ENCODE data around the gene ZNF148. TPM values are rescaled to one million over a fixed set of nuclear protein-coding genes. Genes with fewer than 3 reads are reported as not detected.

Gene ZNF148
- total RNA-seq, 1 experiment from 2014 or later: 24.8 TPM

- H3K4me3 Mint-ChIP-seq: no peak overlapping the region
- WGBS (ENCODE audit: extremely low coverage, insufficient read length, low lambda C conversion rate): no CpG with 5 or more reads among the region's 5 CpGs
- Histone ChIP-seq H3K18ac (ENCODE audit: insufficient read length, low read depth, low read length) (no peak overlapping the region), H3K9me3 (ENCODE audit: control insufficient read depth, low read depth, low read length) (no peaks in the 10 kb centered on the region), H2AFZ (ENCODE audit: low read length) (no peak overlapping the region), H4K5ac (ENCODE audit: insufficient read length, low read depth, low read length) (no peak overlapping the region), H4K8ac (replicated peaks; ENCODE audit: insufficient read length, low read depth, low read length) (no peak overlapping the region), H3K23me2 (ENCODE audit: insufficient read length, low read depth, low read length, poor library complexity, severe bottlenecking) (no peaks in the 10 kb centered on the region), H2BK15ac (ENCODE audit: low read depth, low read length) (no peak overlapping the region), H3T11ph (ENCODE audit: low read length) (no peak overlapping the region), H2BK5ac (ENCODE audit: insufficient read length, low read length) (no peak overlapping the region), H4K20me1 (ENCODE audit: control insufficient read depth, insufficient read depth, insufficient read length) (no peaks in the 10 kb centered on the region), H3K23ac (ENCODE audit: insufficient read length, low read depth, low read length) (no peak overlapping the region), H3K79me1 (ENCODE audit: insufficient read depth, low read depth, low read length, poor library complexity, severe bottlenecking) (no peaks in the 10 kb centered on the region), H3K4me1 (ENCODE audit: insufficient read depth, low read length) (no peaks in the 10 kb centered on the region), H3K79me2 (ENCODE audit: insufficient read depth, low read length) (no peaks in the 10 kb centered on the region), H3K4ac (ENCODE audit: low read depth, low read length) (no peak overlapping the region), H2BK120ac (ENCODE audit: low read depth, low read length, poor library complexity, severe bottlenecking) (no peak overlapping the region), H3K14ac (ENCODE audit: insufficient read depth, low read length) (no peak overlapping the region), H2BK20ac (ENCODE audit: low read depth, low read length, poor library complexity, severe bottlenecking) (no peak overlapping the region), H2BK12ac (ENCODE audit: insufficient read length, low read depth, low read length) (no peak overlapping the region), H4K91ac (ENCODE audit: insufficient read length, low read depth, low read length) (no peak overlapping the region), H3K27ac (ENCODE audit: insufficient read length, low read depth, low read length) (no peak overlapping the region), H3K56ac (ENCODE audit: insufficient read length, low read depth, low read length) (no peak overlapping the region), H2AK5ac (ENCODE audit: insufficient read length, low read length) (no peak overlapping the region), H3K4me2 (ENCODE audit: insufficient read depth, insufficient read length, low read length) (no peak overlapping the region), H3K9ac (ENCODE audit: extremely low read depth, insufficient read length, low read length) (no peak overlapping the region), H3K27me3 (ENCODE audit: insufficient read depth, low read length) (no peaks in the 10 kb centered on the region)
- no peak for TF ChIP-seq CTCF (conservative IDR thresholded peaks at IDR 0.05)
- H3K4me1 Mint-ChIP-seq: peaks cover 12 to 14% of the 10 kb centered on the region in 2 experiments
- no peak for DNase-seq
- H3K36me3 Mint-ChIP-seq (ENCODE audit: insufficient read depth in 1 of 3, low read depth in 3 of 3): no peaks in the 10 kb centered on the region
- H3K27ac Mint-ChIP-seq: no peak overlapping the region; a peak in 1 of 7 replicates
- H3K27me3 Mint-ChIP-seq (ENCODE audit: low read depth): no peaks in the 10 kb centered on the region
- H3K9me3 Mint-ChIP-seq: no peaks in the 10 kb centered on the region; a peak in 1 of 5 replicates
These were observed 8.6 kb upstream of the ZNF148 start for GRCh38 chr3:125383744-125384143.

Data from H9 (cell line).